ENCODE data around the gene PCDHGB2. TPM values are rescaled to one million over a fixed set of nuclear protein-coding genes. Genes with fewer than 3 reads are reported as not detected.
A peak's percentile ranks its signal among the peaks of the same experiment; 100 is the strongest.
"Not testable (repeated sequence)": the region's sequence is repeated elsewhere in the genome, so short reads cannot be mapped to it uniquely, and the experiment has no call there.

PCDHGB2 gene
- total RNA-seq, 4 donors from 2014 or later: 2.7 to 15.6 (median 4.1) TPM

DNA sequence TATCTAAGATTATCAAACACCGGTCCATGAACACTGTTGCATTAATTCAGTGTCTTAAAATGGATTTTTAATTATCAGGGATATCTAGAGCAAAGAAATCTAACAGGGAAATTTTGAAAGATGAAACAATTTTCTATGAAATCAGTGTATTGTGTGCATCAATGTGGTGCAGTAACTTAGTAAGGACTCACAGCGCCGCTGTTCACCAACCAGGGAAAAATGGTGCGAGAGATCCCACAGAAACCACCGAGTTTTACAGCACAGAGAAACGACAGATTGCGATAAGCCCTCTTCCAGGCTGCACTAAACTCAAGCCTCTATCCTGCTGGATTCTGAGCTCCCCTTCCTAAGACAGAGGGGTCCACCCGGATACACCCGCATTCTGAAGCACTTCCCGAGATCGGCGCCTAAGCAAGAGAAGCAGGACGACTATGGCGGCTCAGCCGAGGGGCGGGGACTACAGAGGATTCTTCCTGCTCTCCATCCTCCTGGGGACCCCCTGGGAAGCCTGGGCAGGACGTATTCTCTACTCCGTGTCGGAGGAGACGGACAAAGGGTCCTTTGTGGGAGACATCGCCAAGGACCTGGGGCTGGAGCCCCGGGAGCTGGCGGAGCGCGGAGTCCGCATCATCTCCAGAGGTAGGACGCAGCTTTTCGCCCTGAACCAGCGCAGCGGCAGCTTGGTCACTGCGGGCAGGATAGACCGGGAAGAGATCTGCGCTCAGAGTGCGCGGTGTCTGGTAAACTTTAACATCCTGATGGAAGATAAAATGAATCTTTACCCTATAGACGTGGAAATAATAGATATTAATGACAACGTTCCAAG is 22.9 kb downstream of the PCDHGB2 start, which contains the start of gene PCDHGA7:
TSS of gene PCDHGA7 (plus strand) at position 274 of the 826 bp plus-strand sequence. CDS start at position 432, 158 bp downstream.
- Histone ChIP-seq H3K27ac (no peak within 1 kb of the TSS), H3K36me3 (peaks cover 0 to 9% of the 10 kb centered on the region in 2 donors), H3K27me3 (no peaks in the 10 kb centered on the region), H3K4me1 (no peaks in the 10 kb centered on the region), H3K9me3 (peaks cover 2 to 98% (median 6%) of the 10 kb centered on the region in 3 donors), H3K4me3 (peak within 1 kb of the TSS in 1 of 2 donors; percentile 21)
- 13 to 28% methylated on average over 14 to 23 of the region's 37 CpGs for WGBS, 2 donors (ENCODE audit: low coverage in 1 of 2)
- ATAC-seq: no peak
- no peak for TF ChIP-seq POLR2A (IDR thresholded peaks at IDR 0.05)

DNA sequence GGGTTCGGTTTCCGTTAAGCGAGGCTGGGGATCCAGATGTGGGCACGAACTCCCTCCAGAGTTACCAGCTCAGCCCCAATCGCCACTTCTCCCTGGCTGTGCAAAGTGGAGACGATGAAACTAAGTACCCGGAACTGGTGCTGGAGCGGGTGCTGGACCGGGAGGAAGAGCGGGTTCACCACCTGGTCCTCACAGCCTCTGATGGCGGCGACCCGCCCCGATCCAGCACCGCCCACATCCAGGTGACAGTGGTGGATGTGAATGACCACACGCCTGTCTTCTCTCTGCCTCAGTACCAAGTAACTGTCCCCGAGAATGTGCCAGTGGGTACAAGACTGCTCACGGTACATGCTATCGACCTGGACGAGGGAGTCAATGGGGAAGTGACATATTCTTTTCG is 23.6 kb downstream of the PCDHGB2 start:
- no peak for ATAC-seq
- Histone ChIP-seq H3K27me3 (no peaks in the 10 kb centered on the region), H3K4me3 (no peak overlapping the region), H3K27ac (no peak overlapping the region), H3K4me1 (no peaks in the 10 kb centered on the region), H3K36me3 (peaks cover 0 to 6% of the 10 kb centered on the region in 2 donors), H3K9me3 (peaks cover 2 to 97% (median 6%) of the 10 kb centered on the region in 3 donors)
- WGBS, 2 donors (ENCODE audit: low coverage in 1 of 2): 29 to 45% methylated on average over 12 to 15 of the region's 21 CpGs
- TF ChIP-seq POLR2A (IDR thresholded peaks at IDR 0.05) (no peak), POLR2AphosphoS5 (IDR thresholded peaks at IDR 0.05) (no peak), EP300 (IDR thresholded peaks at IDR 0.05) (no peak)
- TF ChIP-seq, protein P1, sequence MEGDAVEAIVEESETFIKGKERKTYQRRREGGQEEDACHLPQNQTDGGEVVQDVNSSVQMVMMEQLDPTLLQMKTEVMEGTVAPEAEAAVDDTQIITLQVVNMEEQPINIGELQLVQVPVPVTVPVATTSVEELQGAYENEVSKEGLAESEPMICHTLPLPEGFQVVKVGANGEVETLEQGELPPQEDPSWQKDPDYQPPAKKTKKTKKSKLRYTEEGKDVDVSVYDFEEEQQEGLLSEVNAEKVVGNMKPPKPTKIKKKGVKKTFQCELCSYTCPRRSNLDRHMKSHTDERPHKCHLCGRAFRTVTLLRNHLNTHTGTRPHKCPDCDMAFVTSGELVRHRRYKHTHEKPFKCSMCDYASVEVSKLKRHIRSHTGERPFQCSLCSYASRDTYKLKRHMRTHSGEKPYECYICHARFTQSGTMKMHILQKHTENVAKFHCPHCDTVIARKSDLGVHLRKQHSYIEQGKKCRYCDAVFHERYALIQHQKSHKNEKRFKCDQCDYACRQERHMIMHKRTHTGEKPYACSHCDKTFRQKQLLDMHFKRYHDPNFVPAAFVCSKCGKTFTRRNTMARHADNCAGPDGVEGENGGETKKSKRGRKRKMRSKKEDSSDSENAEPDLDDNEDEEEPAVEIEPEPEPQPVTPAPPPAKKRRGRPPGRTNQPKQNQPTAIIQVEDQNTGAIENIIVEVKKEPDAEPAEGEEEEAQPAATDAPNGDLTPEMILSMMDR (IDR thresholded peaks at IDR 0.05): no peak

DNA sequence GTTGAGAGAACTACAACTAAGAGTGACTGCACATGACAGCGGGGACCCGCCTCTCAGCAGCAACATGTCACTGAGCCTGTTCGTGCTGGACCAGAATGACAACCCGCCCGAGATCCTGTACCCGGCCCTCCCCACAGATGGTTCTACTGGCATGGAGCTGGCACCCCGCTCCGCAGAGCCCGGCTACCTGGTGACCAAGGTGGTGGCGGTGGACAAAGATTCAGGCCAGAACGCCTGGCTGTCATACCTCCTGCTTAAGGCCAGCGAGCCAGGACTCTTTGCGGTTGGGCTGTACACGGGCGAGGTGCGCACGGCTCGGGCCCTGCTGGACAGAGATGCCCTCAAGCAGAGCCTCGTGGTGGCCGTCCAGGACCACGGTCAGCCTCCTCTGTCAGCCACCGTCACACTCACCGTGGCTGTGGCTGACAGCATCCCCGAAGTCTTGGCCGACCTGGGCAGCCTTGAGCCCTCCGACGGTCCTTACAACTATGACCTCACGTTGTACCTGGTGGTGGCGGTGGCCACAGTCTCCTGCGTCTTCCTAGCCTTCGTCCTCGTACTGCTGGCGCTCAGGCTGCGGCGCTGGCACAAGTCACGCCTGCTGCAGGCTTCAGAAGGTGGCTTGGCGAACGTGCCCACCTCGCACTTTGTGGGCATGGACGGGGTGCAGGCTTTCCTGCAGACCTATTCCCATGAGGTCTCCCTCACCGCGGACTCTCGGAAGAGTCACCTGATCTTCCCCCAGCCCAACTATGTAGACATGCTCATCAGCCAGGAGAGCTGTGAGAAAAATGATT is 24.9 kb downstream of the PCDHGB2 start:
- peaks cover 2 to 97% (median 7%) of the 10 kb centered on the region in 3 donors for H3K9me3 ChIP-seq
- no peak for ATAC-seq
- no peaks in the 10 kb centered on the region for H3K27me3 ChIP-seq
- no peaks in the 10 kb centered on the region for H3K4me1 ChIP-seq
- H3K36me3 ChIP-seq: peaks cover 0 to 12% of the 10 kb centered on the region in 2 donors
- 33% methylated on average over 12 of the region's 43 CpGs; no CpG with 5 or more reads in 1 of the 2 donors for WGBS, 2 donors (ENCODE audit: low coverage in 1 of 2)
- H3K27ac ChIP-seq: no peak overlapping the region
- TF ChIP-seq POLR2A (IDR thresholded peaks at IDR 0.05): no peak
- no peak for TF ChIP-seq EP300 (IDR thresholded peaks at IDR 0.05)
- TF ChIP-seq POLR2AphosphoS5 (IDR thresholded peaks at IDR 0.05): no peak
- TF ChIP-seq, protein P1 (IDR thresholded peaks at IDR 0.05): no peak
- no peak overlapping the region for H3K4me3 ChIP-seq

DNA sequence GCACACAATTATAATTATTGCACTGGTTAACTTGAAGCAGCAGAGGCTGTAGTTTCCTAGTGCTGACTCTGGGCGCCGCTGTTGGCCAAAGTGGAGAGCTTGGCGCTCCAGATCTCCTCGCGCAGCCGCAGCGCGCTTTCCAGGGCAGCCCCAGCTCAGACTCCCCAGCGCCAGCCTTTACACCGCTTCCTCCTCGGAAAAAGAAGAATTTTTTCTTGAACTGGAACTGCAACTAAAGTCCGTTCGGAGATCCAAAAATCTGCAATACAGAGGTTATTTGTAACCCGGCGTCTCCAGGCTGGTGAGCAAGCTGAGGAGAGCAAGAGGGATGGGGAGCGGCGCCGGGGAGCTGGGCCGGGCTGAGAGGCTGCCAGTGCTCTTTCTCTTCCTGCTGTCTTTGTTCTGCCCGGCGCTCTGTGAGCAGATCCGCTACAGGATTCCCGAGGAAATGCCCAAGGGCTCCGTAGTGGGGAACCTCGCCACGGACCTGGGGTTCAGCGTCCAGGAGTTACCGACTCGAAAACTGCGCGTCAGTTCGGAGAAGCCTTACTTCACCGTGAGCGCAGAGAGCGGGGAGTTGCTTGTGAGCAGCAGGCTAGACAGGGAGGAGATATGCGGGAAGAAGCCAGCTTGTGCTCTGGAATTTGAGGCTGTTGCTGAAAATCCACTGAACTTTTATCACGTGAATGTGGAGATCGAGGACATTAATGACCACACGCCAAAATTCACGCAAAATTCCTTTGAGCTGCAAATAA is 27.9 kb downstream of the PCDHGB2 start, which contains the start of gene PCDHGB4:
TSS of gene PCDHGB4 (plus strand) at position 142 of the 755 bp plus-strand sequence. CDS start at position 329, 187 bp downstream.
- H3K4me1 ChIP-seq, H3K27ac ChIP-seq, ATAC-seq, H3K27me3 ChIP-seq: not testable (repeated sequence)
- Histone ChIP-seq H3K4me3 (peak within 1 kb of the TSS in 1 of 2 donors; percentile 16), H3K36me3 (peaks cover 0 to 14% of the 10 kb centered on the region in 2 donors), H3K9me3 (peaks cover 2 to 99% (median 8%) of the 10 kb centered on the region in 3 donors)
- WGBS, 2 donors (ENCODE audit: low coverage in 1 of 2): 11% methylated on average over 3 of the region's 40 CpGs; no CpG with 5 or more reads in 1 of the 2 donors
- TF ChIP-seq, protein P1 (IDR thresholded peaks at IDR 0.05): peak in 1 of 4 experiments; percentile 29

DNA sequence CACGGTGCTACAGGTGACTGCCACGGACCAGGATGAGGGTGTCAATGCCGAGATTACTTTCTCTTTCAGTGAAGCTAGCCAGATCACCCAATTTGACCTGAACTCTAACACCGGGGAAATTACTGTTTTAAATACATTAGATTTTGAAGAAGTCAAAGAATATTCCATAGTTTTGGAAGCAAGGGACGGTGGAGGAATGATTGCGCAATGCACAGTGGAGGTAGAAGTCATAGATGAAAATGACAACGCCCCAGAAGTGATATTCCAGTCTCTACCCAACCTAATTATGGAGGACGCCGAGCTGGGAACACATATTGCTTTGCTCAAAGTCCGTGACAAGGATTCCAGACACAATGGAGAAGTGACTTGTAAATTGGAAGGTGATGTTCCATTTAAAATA is 28.9 kb downstream of the PCDHGB2 start:
- no peak overlapping the region for H3K4me3 ChIP-seq
- TF ChIP-seq, protein P1 (IDR thresholded peaks at IDR 0.05): no peak
- TF ChIP-seq POLR2AphosphoS5 (IDR thresholded peaks at IDR 0.05): no peak
- no peak for TF ChIP-seq POLR2A (IDR thresholded peaks at IDR 0.05)
- no peak for TF ChIP-seq EP300 (IDR thresholded peaks at IDR 0.05)
- no peak for ATAC-seq
- no peaks in the 10 kb centered on the region for H3K27me3 ChIP-seq
- peaks cover 0 to 18% of the 10 kb centered on the region in 2 donors for H3K36me3 ChIP-seq
- H3K9me3 ChIP-seq: peaks cover 2 to 99% (median 7%) of the 10 kb centered on the region in 3 donors
- WGBS, 2 donors (ENCODE audit: low coverage in 1 of 2): 18 to 51% methylated on average over 6 to 9 of the region's 10 CpGs
- no peaks in the 10 kb centered on the region for H3K4me1 ChIP-seq
- H3K27ac ChIP-seq: no peak overlapping the region
